ENCODE data around the gene TIPARP.

TIPARP gene

DNA sequence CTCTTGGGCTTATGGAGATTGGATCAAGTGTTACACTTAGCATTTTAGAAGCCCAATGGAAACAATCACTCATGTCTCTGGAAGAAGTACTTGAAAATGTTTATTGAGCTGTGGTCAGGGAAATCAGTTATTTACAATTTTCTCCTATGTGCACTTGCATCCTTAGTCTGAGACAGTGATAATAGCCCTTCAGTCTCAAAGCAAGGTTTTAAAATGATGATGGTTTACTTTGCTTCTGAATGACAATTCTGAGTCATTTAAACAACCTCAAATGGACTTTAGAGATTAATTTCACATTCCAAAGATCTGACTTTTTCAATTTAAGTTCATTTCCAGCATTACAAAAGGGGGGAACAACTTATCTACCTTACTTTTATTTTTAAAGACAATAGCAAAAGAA is 20.1 kb downstream of the TIPARP start:
- Histone ChIP-seq H3K9me2 (replicated peaks; ENCODE audit: low read depth, low read length) (no peaks in the 10 kb centered on the region), H3K79me2 (ENCODE audit: insufficient read depth, low read length) (peaks cover 21% of the 10 kb centered on the region; the same call in 1 of the 2 replicates), H3K4me3 (ENCODE audit: low read length, poor library complexity, severe bottlenecking) (no peak overlapping the region), H2AFZ (ENCODE audit: low read length) (no peak overlapping the region), H4K20me1 (ENCODE audit: insufficient read depth, low read length, poor library complexity, severe bottlenecking) (no peaks in the 10 kb centered on the region), H3K36me3 (ENCODE audit: insufficient read depth, low read length) (peaks cover 51% of the 10 kb centered on the region), H3K9me3 (ENCODE audit: insufficient read depth, low read depth, low read length) (no peaks in the 10 kb centered on the region), H3K4me2 (ENCODE audit: low read depth, low read length, poor library complexity, severe bottlenecking) (no peak overlapping the region), H3K27me3 (ENCODE audit: insufficient read depth, low read length, poor library complexity, severe bottlenecking) (no peaks in the 10 kb centered on the region), H3F3A (ENCODE audit: low read depth) (no peaks in the 10 kb centered on the region), H3K9ac (ENCODE audit: low read depth, low read length, poor library complexity, severe bottlenecking) (no peak overlapping the region), H3K4me1 (ENCODE audit: insufficient read depth, low read length, poor library complexity, severe bottlenecking) (no peaks in the 10 kb centered on the region)
- TF ChIP-seq EZH2phosphoT487 (IDR thresholded peaks at IDR 0.05; ENCODE audit: borderline replicate concordance): no peak
- TF ChIP-seq, protein P1, sequence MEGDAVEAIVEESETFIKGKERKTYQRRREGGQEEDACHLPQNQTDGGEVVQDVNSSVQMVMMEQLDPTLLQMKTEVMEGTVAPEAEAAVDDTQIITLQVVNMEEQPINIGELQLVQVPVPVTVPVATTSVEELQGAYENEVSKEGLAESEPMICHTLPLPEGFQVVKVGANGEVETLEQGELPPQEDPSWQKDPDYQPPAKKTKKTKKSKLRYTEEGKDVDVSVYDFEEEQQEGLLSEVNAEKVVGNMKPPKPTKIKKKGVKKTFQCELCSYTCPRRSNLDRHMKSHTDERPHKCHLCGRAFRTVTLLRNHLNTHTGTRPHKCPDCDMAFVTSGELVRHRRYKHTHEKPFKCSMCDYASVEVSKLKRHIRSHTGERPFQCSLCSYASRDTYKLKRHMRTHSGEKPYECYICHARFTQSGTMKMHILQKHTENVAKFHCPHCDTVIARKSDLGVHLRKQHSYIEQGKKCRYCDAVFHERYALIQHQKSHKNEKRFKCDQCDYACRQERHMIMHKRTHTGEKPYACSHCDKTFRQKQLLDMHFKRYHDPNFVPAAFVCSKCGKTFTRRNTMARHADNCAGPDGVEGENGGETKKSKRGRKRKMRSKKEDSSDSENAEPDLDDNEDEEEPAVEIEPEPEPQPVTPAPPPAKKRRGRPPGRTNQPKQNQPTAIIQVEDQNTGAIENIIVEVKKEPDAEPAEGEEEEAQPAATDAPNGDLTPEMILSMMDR (conservative IDR thresholded peaks at IDR 0.05; ENCODE audit: low read length): no peak

DNA sequence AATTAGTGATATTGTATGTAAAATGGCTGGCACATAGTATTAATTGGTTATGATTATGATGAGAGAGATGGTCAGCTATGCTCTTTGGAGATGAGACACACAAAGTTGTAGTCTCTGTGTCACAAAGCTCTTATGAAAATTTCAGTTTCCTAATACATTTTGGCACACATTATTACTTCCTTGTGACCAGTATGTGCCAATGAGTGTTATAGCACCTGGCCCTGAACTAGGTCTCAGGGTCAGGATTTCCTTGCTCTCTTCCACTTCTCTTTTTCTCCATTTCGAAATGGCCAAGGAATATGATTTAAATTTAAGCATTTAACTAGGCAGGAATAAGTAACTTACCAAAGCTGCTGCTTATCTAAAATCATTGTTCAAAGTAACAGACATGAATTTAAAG is 28.0 kb downstream of the TIPARP start:
- TF ChIP-seq EZH2phosphoT487 (IDR thresholded peaks at IDR 0.05; ENCODE audit: borderline replicate concordance): no peak
- TF ChIP-seq, protein P1 (conservative IDR thresholded peaks at IDR 0.05; ENCODE audit: low read length): no peak
- Histone ChIP-seq H4K20me1 (ENCODE audit: insufficient read depth, low read length, poor library complexity, severe bottlenecking) (no peaks in the 10 kb centered on the region), H3K79me2 (ENCODE audit: insufficient read depth, low read length) (no peaks in the 10 kb centered on the region), H3K9me2 (replicated peaks; ENCODE audit: low read depth, low read length) (no peaks in the 10 kb centered on the region), H3K4me3 (ENCODE audit: low read length, poor library complexity, severe bottlenecking) (no peak overlapping the region), H3K27me3 (ENCODE audit: insufficient read depth, low read length, poor library complexity, severe bottlenecking) (no peaks in the 10 kb centered on the region), H3K9me3 (ENCODE audit: insufficient read depth, low read depth, low read length) (no peaks in the 10 kb centered on the region), H3K9ac (ENCODE audit: low read depth, low read length, poor library complexity, severe bottlenecking) (no peak overlapping the region), H3K4me2 (ENCODE audit: low read depth, low read length, poor library complexity, severe bottlenecking) (no peak overlapping the region), H3K4me1 (ENCODE audit: insufficient read depth, low read length, poor library complexity, severe bottlenecking) (no peaks in the 10 kb centered on the region), H3K36me3 (ENCODE audit: insufficient read depth, low read length) (peaks cover 41% of the 10 kb centered on the region; the same call in 1 of the 2 replicates), H2AFZ (ENCODE audit: low read length) (no peak overlapping the region), H3F3A (ENCODE audit: low read depth) (no peaks in the 10 kb centered on the region)

- H2AFZ ChIP-seq (ENCODE audit: low read length): no peak overlapping the region
- no peak overlapping the region for H3K9ac ChIP-seq (ENCODE audit: low read depth, low read length, poor library complexity, severe bottlenecking)
- TF ChIP-seq, protein P1 (conservative IDR thresholded peaks at IDR 0.05; ENCODE audit: low read length): no peak
- no peak for TF ChIP-seq EZH2phosphoT487 (IDR thresholded peaks at IDR 0.05; ENCODE audit: borderline replicate concordance)
- no peaks in the 10 kb centered on the region for H3F3A ChIP-seq (ENCODE audit: low read depth)
- no peak overlapping the region for H3K4me3 ChIP-seq (ENCODE audit: low read length, poor library complexity, severe bottlenecking)
- H3K9me2 ChIP-seq (replicated peaks; ENCODE audit: low read depth, low read length): no peaks in the 10 kb centered on the region
- H3K9me3 ChIP-seq (ENCODE audit: insufficient read depth, low read depth, low read length): no peaks in the 10 kb centered on the region
- no peaks in the 10 kb centered on the region for H3K79me2 ChIP-seq (ENCODE audit: insufficient read depth, low read length)
- no peak overlapping the region for H3K4me2 ChIP-seq (ENCODE audit: low read depth, low read length, poor library complexity, severe bottlenecking)
- H4K20me1 ChIP-seq (ENCODE audit: insufficient read depth, low read length, poor library complexity, severe bottlenecking): no peaks in the 10 kb centered on the region
- H3K4me1 ChIP-seq (ENCODE audit: insufficient read depth, low read length, poor library complexity, severe bottlenecking): no peaks in the 10 kb centered on the region
- H3K36me3 ChIP-seq (ENCODE audit: insufficient read depth, low read length): peaks cover 25% of the 10 kb centered on the region; the same call in 1 of the 2 replicates
- H3K27me3 ChIP-seq (ENCODE audit: insufficient read depth, low read length, poor library complexity, severe bottlenecking): no peaks in the 10 kb centered on the region
These were observed 30.1 kb downstream of the TIPARP start for GRCh38 chr3:156704370-156705036.
